DND-41 (cell line): Measurements from ENCODE around the gene PARM1.

Experiments
- CTCF ChIP-seq: IDR thresholded peaks from 2 replicates; pipeline ENCODE4 v1.5.1; 2012; ENCODE audit warnings: borderline replicate concordance, low read length, moderate library complexity, mild to moderate bottlenecking; ENCODE audit not compliant: poor library complexity, severe bottlenecking; ENCODE audit errors: extremely low read depth
- EZH2 ChIP-seq: IDR thresholded peaks from 3 replicates; pipeline ENCODE4 v1.6.1; 2012; ENCODE audit warnings: borderline replicate concordance, low read depth, mild to moderate bottlenecking, moderate library complexity, low read length, inconsistent platforms; ENCODE audit not compliant: severe bottlenecking

DNA sequence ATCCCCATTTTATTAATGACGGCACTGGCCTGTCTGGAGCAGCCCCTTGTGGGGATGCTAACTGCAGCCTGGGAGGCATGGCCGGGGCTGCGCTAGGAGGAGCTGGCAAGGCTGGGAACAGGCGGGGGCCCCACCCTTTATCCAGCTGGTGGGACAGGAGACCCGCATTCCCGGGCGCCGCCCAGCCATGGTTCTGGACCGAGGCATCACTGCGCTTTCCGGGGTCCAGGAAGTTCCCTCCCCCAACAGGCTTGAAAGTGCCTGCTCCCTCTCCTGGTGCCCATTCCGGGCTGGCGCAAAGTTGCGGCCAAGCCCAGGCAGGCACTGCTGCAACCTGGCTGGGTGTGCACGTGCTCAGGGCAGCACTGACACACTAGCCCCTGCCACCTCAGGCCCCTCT lies 124.5 kb downstream of the PARM1 start:
- TF ChIP-seq CTCF (no peak), EZH2 (no peak)
